ENCODE data around the gene C21orf91. TPM values are rescaled to one million over a fixed set of nuclear protein-coding genes. Genes with fewer than 3 reads are reported as not detected.
"Not testable (repeated sequence)": the region's sequence is repeated elsewhere in the genome, so short reads cannot be mapped to it uniquely, and the experiment has no call there.

C21orf91 gene
- total and polyA plus RNA-seq, 2 donors (not counting 3 experiments of a cell fraction or from before 2014, with no cell fraction given), result 1.3 to 4.2 TPM

GRCh38 chr21:17775431-17776126 lies 43.6 kb downstream of the C21orf91 start:
- CTCF ChIA-PET, result no interaction called here
- no peak overlapping the region for H2AFZ ChIP-seq (ENCODE audit: low read depth, low read length)
- POLR2A ChIA-PET, result no interaction called here
- no TSS peak for BruUV-seq (replicated peaks)
- H3K4me2 ChIP-seq (ENCODE audit: insufficient read depth, low read length), result no peak overlapping the region
- H3K4me3 ChIP-seq (replicated peaks in 1 of 3; ENCODE audit: insufficient read depth in 1 of 3, low read depth in 1 of 3, low read length in 3 of 3), result no peak overlapping the region
- H3K9ac ChIP-seq (replicated peaks; ENCODE audit: extremely low read depth, insufficient read depth, low read length), result no peak overlapping the region
- no peaks in the 10 kb centered on the region for H3K36me3 ChIP-seq (ENCODE audit: control insufficient read depth in 2 of 2, extremely low read depth in 1 of 2, insufficient read depth in 2 of 2, low read length in 2 of 2)
- DNase-seq (ENCODE audit: low read depth, low spot score) (no peak), FAIRE-seq (no peak)
- H3K9me3 ChIP-seq (replicated peaks; ENCODE audit: control insufficient read depth, insufficient read depth, low read length), result no peaks in the 10 kb centered on the region
- H3K4me1 ChIP-seq (ENCODE audit: control insufficient read depth, extremely low read depth, insufficient read depth, low read length), result no peaks in the 10 kb centered on the region
- dilution Hi-C loops (cut with MboI; ENCODE audit: extremely low pct_ligation_motif_present, low sequenced_read_pairs) (no loop called here), intact Hi-C loops (cut with micrococcal nuclease) (no loop called here)
- H3K27me3 ChIP-seq (ENCODE audit: control insufficient read depth in 2 of 2, insufficient read depth in 2 of 2, low read length in 2 of 2), result no peaks in the 10 kb centered on the region
- TF ChIP-seq POLR2A (IDR thresholded peaks at IDR 0.05; ENCODE audit: low read depth, low read length), result no peak
- no peak for TF ChIP-seq CTCF (IDR thresholded peaks at IDR 0.05; ENCODE audit: extremely low read depth in 1 of 2, insufficient read depth in 1 of 2, low read depth in 1 of 2, low read length in 2 of 2)
- TF ChIP-seq POLR2AphosphoS5 (IDR thresholded peaks at IDR 0.05; ENCODE audit: insufficient read depth, low read depth, low read length), result no peak
- no peak for TF ChIP-seq MYC (IDR thresholded peaks at IDR 0.05; ENCODE audit: low read depth, low read length)
- TF ChIP-seq GATA2 (IDR thresholded peaks at IDR 0.05; ENCODE audit: insufficient read depth, insufficient read length, low read depth, low read length), result no peak
- no peak for TF ChIP-seq JUN (IDR thresholded peaks at IDR 0.05; ENCODE audit: borderline replicate concordance, insufficient read depth, insufficient read length, low read depth)
- no peak for TF ChIP-seq EZH2 (IDR thresholded peaks at IDR 0.05; ENCODE audit: borderline replicate concordance, low read depth, low read length, severe bottlenecking)
- no peak for TF ChIP-seq MAX (IDR thresholded peaks at IDR 0.05; ENCODE audit: insufficient read depth, insufficient read length)
- no peak for TF ChIP-seq FOS (IDR thresholded peaks at IDR 0.05; ENCODE audit: borderline replicate concordance, insufficient read depth, low read length)
- H3K9me1 ChIP-seq (replicated peaks; ENCODE audit: control insufficient read depth, extremely low read depth, insufficient read depth, low read length), result no peaks in the 10 kb centered on the region
- H3K79me2 ChIP-seq (ENCODE audit: control insufficient read depth, insufficient read depth, low read length), result no peaks in the 10 kb centered on the region
- no peaks in the 10 kb centered on the region for H4K20me1 ChIP-seq (replicated peaks; ENCODE audit: control insufficient read depth, extremely low read depth, insufficient read depth, low read length)
- no peak overlapping the region for H3K27ac ChIP-seq (ENCODE audit: insufficient read depth, low read depth, low read length)

GRCh38 chr21:17775021-17775420 lies 44.1 kb downstream of the C21orf91 start:
- intact Hi-C loops (cut with micrococcal nuclease); dilution Hi-C loops (cut with MboI; ENCODE audit: extremely low pct_ligation_motif_present, low sequenced_read_pairs); POLR2A ChIA-PET; H3K36me3 ChIP-seq (ENCODE audit: control insufficient read depth in 2 of 2, extremely low read depth in 1 of 2, insufficient read depth in 2 of 2, low read length in 2 of 2); H2AFZ ChIP-seq (ENCODE audit: low read depth, low read length); H4K20me1 ChIP-seq (replicated peaks; ENCODE audit: control insufficient read depth, extremely low read depth, insufficient read depth, low read length); H3K27me3 ChIP-seq (ENCODE audit: control insufficient read depth in 2 of 2, insufficient read depth in 2 of 2, low read length in 2 of 2); H3K4me2 ChIP-seq (ENCODE audit: insufficient read depth, low read length); DNase-seq (ENCODE audit: low read depth, low spot score); H3K9me3 ChIP-seq (replicated peaks; ENCODE audit: control insufficient read depth, insufficient read depth, low read length); FAIRE-seq; BruUV-seq (replicated peaks); H3K9ac ChIP-seq (replicated peaks; ENCODE audit: extremely low read depth, insufficient read depth, low read length); H3K4me3 ChIP-seq (replicated peaks in 1 of 3; ENCODE audit: insufficient read depth in 1 of 3, low read depth in 1 of 3, low read length in 3 of 3); CTCF ChIA-PET; H3K9me1 ChIP-seq (replicated peaks; ENCODE audit: control insufficient read depth, extremely low read depth, insufficient read depth, low read length); H3K79me2 ChIP-seq (ENCODE audit: control insufficient read depth, insufficient read depth, low read length); H3K27ac ChIP-seq (ENCODE audit: insufficient read depth, low read depth, low read length); H3K4me1 ChIP-seq (ENCODE audit: control insufficient read depth, extremely low read depth, insufficient read depth, low read length): not testable (repeated sequence)
